ENCODE data around the gene WDR45. TPM values are rescaled to one million over a fixed set of nuclear protein-coding genes. Genes with fewer than 3 reads are reported as not detected.
"Not testable (repeated sequence)": the region's sequence is repeated elsewhere in the genome, so short reads cannot be mapped to it uniquely, and the experiment has no call there.

Gene WDR45
- 10 to 100 TPM; 44.3 to 90.1 (median 52.6) TPM for total RNA-seq
- long read RNA-seq, donor 1, transcript WDR45-224 (10 exons, 1,301 nt) = minor isoform, 6 of 72 reads
- long read RNA-seq, donor 1, transcript WDR45-207 (11 exons, 1,639 nt) = major isoform, 43 of 72 reads
- long read RNA-seq, donor 1, partial matches to known transcripts = 9 of 72 reads
- long read RNA-seq, donor 1, other reads (novel, unspliced or antisense) = 8 of 72 reads
- long read RNA-seq, donor 2, transcript WDR45-201 (11 exons, 1,444 nt) = minor isoform, 6 of 57 reads
- long read RNA-seq, donor 2, transcript WDR45-207 (11 exons, 1,639 nt) = major isoform, 33 of 57 reads
- long read RNA-seq, donor 2, transcript WDR45-206 (11 exons, 1,381 nt) = minor isoform, 6 of 57 reads
- long read RNA-seq, donor 2, partial matches to known transcripts = 0 of 57 reads
- long read RNA-seq, donor 2, other reads (novel, unspliced or antisense) = 9 of 57 reads

DNA sequence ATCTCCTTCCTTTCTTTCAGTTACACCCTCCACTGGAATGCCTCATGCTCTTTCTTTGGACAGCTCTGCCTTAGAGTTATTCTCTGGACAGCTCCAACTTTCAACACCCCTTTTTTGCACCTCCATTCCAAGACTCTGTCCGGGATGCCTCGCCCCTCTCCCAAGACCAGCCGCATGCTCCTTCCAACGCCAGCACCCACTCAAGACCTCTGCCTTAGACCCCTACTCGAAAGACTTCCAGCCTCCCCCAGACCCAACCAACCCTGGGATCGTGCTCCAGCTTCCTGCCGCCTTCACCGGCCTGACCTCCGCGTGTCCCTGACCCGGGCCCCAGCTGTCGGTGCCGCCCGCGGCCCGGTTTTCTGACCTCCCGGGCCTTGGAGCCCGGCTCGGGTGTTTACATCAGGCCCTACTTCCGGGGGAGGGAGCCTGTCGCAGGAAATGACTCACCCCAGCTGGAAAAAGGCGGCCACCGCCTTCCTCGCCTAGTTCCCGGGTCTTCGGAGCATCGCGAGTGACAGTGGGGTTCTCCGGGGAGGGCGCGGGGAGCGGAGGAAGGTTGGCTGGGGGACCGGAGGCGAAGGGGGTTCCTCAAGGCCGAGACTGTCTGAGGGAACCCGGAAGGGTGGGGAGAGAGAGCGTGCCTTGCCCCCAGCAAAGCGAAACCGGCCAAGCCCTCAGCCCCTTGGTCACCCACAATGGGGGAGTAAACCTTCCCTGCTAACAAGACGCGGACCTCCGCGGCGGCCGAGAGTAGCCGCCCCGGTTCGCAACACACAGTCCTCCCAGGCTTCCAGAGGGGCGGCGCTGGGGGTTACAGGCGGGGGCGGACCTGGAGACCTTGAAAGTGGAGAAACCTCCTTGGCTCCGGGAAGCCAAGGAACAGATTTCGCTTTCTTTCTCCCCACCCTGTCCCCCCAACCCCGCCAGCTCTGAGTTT, at the start of gene WDR45:
TSS of gene WDR45 (minus strand) at position 399 of the 940 bp plus-strand sequence. CDS start 1,792 bp downstream, outside the sequence.
- Histone ChIP-seq H3K4me1 (ENCODE audit: low read depth) (no peaks in the 10 kb centered on the region), H3K36me3 (ENCODE audit: low read depth) (no peaks in the 10 kb centered on the region), H3K9me3 (no peaks in the 10 kb centered on the region), H3K4me3 (peak within 1 kb of the TSS; percentile 44)
- ATAC-seq (peak; percentile 94), DNase-seq (peak; percentile 78 to 84 (median 80))
- TF ChIP-seq, protein P1, sequence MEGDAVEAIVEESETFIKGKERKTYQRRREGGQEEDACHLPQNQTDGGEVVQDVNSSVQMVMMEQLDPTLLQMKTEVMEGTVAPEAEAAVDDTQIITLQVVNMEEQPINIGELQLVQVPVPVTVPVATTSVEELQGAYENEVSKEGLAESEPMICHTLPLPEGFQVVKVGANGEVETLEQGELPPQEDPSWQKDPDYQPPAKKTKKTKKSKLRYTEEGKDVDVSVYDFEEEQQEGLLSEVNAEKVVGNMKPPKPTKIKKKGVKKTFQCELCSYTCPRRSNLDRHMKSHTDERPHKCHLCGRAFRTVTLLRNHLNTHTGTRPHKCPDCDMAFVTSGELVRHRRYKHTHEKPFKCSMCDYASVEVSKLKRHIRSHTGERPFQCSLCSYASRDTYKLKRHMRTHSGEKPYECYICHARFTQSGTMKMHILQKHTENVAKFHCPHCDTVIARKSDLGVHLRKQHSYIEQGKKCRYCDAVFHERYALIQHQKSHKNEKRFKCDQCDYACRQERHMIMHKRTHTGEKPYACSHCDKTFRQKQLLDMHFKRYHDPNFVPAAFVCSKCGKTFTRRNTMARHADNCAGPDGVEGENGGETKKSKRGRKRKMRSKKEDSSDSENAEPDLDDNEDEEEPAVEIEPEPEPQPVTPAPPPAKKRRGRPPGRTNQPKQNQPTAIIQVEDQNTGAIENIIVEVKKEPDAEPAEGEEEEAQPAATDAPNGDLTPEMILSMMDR (IDR thresholded peaks at IDR 0.05) = no peak
- intact Hi-C loops (cut with DNase I, micrococcal nuclease) = no loop called here

DNA sequence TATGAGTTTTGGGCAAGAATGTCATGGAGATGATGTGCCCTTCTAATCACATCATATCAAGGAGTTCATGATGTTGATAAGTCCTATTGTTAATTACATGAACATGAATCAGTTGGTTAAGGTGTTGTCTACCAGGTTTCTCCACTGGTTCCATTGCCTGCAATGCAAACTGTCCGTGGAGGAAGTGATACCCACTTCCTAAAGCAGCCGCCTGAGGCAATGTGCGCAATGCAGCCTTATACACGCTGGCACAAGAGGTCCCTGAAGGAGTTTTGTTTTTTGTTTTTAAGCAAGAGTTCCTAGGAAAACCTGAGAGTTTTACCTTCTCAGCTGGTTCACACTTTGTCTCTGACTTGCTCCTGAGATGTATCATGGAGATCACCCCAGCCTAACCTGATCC, 49.7 kb upstream of the WDR45 start:
- ATAC-seq = no peak
- no peak overlapping the region for H3K4me3 ChIP-seq
- intact Hi-C loops (cut with DNase I, micrococcal nuclease) = no loop called here

DNA sequence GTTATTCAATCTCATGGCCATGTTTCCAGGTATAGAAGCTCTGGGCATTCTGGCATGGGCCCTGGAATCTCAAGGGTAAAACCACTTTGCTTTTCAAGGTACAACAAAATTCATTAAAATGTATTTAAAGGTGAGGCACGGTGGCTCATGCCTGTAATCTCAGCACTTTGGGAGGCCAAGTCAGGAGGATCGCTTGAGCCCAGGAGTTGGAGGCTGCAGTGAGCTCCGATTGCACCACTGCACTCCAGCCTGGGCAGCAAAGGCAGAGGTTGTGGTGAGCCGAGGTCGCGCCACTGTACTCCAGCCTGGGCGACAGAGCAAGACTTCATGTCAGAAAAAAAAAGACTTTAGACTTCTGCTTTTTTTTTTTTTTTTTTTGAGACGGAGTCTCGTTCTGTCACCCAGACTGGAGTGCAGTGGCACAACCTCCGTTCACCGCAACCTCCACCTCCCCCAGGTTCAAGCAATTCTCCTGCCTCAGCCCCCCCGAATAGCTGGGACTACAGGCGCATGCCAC, 48.1 kb upstream of the WDR45 start:
- DNase-seq; H3K36me3 ChIP-seq (ENCODE audit: low read depth); H3K9me3 ChIP-seq; intact Hi-C loops (cut with DNase I, micrococcal nuclease); H3K4me1 ChIP-seq (ENCODE audit: low read depth); H3K4me3 ChIP-seq; ATAC-seq: not testable (repeated sequence)

More for the DNA sequence above, 49.7 kb upstream of the WDR45 start:
- Histone ChIP-seq H3K9me3 (no peaks in the 10 kb centered on the region), H3K36me3 (ENCODE audit: low read depth) (no peaks in the 10 kb centered on the region), H3K4me1 (ENCODE audit: low read depth) (no peaks in the 10 kb centered on the region)
- TF ChIP-seq, protein P1 (IDR thresholded peaks at IDR 0.05) = no peak
- DNase-seq = no peak

DNA sequence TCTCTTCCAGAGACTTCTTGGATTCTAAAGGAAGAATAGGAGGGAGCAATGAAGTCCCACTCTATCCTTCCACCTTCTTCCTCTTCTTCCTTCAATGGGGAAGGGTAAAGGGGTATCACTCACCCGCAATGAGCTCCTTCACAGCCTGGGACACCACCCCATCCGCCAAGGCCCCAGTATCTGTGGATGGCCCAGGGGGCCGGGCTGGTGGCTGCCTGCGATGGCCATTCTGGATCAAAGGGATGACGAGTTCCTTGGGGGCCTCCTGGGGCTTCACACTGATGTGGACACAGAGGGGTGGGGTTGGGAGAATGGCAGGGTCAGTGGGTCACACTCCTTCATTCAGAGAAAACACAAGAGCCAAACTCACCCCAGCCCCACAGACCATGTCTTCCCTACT, 42.8 kb upstream of the WDR45 start:
- Histone ChIP-seq H3K9me3 (no peaks in the 10 kb centered on the region), H3K36me3 (ENCODE audit: low read depth) (no peaks in the 10 kb centered on the region), H3K4me3 (no peak overlapping the region), H3K4me1 (ENCODE audit: low read depth) (no peaks in the 10 kb centered on the region)
- TF ChIP-seq, protein P1 (IDR thresholded peaks at IDR 0.05) = no peak
- DNase-seq = no peak
- intact Hi-C loops (cut with DNase I, micrococcal nuclease) = no loop called here
- no peak for ATAC-seq

DNA sequence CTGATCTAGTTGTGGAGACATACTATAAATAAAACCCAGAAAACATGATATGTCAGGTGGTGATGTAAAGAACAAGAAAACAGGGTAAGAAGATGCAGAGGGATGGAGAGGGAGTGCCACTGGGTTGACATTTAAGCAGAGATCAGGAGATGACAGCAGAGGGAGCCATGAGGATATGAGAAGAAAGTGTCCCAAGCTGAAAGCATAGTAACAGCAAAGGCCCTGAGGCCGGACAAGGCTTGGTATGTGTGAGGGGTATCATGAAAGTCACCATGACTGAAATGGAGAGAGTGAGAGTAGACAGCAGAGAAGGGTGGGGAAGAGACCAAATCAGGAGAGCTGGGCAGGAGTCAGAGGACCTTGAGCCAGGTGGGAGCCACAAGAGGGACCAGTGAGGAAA, 40.4 kb upstream of the WDR45 start:
- TF ChIP-seq, protein P1 (IDR thresholded peaks at IDR 0.05) = no peak
- no peaks in the 10 kb centered on the region for H3K36me3 ChIP-seq (ENCODE audit: low read depth)
- DNase-seq (peak in 1 of 3 donors; percentile 33), ATAC-seq (no peak)
- no peaks in the 10 kb centered on the region for H3K4me1 ChIP-seq (ENCODE audit: low read depth)
- no peak overlapping the region for H3K4me3 ChIP-seq
- intact Hi-C loops (cut with DNase I, micrococcal nuclease) = no loop called here
- no peaks in the 10 kb centered on the region for H3K9me3 ChIP-seq
